GM18858 (cell line): ENCODE data around the gene C11orf87.

ENCODE experiments used
- ATAC-seq: cut with Tn5 transposase; IDR thresholded peaks from one replicate; pipeline ENCODE4 v1.9.1; 2021; ENCODE audit not compliant: unreplicated experiment

Gene C11orf87

DNA sequence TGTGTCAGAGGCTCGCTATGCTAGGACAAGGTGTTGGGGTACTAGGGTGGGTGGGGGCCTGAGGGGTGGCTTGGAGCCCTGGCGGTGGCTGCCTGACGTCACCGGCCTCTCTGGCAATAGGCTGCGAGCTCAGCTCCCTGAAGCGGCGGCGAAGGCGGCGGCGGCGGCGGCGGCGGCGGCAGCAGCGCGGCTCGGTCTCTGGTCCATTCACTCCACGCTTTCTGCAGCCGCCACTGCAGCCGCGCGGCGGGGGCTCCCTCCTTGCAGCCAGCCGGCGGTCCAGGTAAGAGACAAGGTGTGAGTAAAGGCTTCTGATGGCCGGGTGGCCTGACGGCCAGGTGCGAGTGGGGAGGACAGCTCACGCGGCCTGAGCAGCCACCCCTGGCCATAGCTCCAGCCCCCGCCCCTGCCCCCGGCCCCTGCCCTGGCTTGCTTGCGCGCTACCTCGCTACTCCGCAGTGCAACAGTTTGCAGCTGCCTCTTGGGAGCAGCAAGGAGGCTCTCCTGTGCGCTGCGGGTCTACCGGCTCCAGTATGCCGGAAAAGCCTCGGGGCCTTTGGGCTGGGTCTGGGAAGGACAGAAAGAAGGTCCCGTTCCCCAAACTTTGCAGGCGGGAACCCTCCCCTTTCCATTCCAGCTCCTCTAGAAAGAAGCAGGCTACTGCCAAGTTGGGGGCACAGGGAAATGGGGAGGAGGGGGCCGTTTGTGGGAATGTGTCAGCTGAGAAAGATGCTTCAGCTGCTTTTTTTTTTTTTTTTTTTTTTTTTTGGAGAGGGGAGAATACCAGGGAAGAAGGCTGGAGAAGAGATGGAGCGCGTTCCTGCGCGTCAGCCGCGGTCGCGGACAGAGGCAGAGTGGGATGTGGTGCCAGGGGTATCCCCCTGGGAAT is at the start of gene C11orf87:
Gene C11orf87, plus strand, starts transcription at position 210 of the 889 bp plus-strand sequence. CDS start 1,444 bp downstream, outside the sequence.
- no peak for ATAC-seq

- no peak for ATAC-seq
Measured at GRCh38 chr11:109374032-109374431, 48.0 kb upstream of the C11orf87 start.

DNA sequence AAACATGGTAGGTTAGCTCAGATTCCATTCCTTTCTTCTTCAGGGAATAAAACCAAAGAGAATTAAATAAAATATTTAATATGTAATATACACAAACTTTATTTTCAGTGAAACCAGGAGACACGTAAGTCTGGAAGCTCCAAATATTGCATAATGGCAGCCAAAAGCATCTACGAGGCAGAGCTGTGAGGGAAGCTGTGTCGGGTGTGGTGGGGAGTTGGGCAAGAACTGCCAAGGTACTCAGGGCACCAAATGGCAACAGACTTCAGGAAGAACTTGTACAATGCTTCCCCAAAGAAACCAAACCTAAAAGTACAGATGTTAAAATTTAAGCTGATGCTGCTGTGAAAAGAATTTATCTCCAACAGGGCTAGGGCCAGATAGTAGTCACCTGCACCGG is 47.5 kb upstream of the C11orf87 start:
- ATAC-seq = no peak

GRCh38 chr11:109377039-109377742 is 44.8 kb upstream of the C11orf87 start:
- ATAC-seq = no peak

DNA sequence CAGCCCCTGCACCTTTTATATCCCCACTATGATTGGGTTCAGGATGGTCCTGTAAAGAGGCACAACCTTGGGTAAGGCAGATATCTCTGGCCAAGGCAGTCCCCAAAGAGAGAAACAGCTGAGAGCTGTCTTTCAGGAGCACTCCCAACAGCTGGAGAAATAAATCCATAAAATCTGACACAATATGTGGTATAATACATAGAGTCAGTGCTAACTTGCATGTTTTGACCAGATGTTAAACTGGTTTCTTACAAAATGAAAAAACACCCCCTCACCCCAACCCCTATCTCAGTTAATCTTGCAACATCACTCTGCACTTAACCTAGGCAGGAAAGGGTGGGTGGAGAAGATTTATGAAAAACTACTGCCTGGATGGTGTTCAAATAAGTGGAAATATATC is 44.0 kb upstream of the C11orf87 start:
- ATAC-seq = no peak

- no peak for ATAC-seq
Measured at GRCh38 chr11:109383306-109383705, 38.7 kb upstream of the C11orf87 start.

GRCh38 chr11:109384873-109385272 is 37.1 kb upstream of the C11orf87 start:
- no peak for ATAC-seq

GRCh38 chr11:109388982-109389381 is 33.0 kb upstream of the C11orf87 start:
- ATAC-seq = no peak

GRCh38 chr11:109390752-109391151 is 31.2 kb upstream of the C11orf87 start:
- no peak for ATAC-seq

GRCh38 chr11:109401545-109401944 is 20.4 kb upstream of the C11orf87 start:
- no peak for ATAC-seq

DNA sequence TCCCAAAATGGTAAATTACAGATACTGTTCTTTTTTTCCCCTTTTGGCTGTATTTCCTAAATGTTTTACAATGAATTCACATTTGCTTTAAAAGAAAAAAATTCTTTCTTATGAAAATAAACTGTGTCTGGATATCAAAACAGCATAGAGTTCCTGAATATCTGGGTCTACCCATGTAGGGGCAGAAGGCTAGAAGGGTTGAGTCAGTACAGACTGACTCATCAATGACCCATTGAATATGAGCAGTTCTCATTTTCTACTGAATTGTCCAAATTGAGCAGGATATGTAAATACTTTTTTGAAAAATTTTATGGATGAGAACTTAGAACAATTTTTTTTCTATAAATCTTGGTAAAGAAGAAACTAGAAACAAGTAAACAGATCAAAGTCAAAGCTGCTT is 16.3 kb upstream of the C11orf87 start:
- ATAC-seq = no peak

DNA sequence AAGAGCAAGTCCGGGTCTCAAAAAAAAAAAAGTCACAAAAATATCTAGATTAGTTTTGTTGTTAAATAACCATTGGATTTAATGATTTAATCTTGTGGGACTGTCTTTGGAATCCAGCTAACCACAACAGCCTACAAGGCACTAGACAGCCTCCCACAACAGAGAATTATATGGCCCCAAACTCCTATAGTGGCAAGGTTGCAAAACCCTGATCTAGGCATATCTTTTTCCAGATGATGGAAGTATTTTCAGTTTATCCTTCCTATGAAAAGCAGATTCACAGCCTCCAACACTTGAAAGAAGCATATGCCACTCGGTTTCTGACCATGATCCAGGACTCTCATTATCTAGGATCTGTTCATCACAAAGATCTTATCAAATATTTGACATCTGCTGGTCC is 5.4 kb upstream of the C11orf87 start:
- ATAC-seq = no peak

DNA sequence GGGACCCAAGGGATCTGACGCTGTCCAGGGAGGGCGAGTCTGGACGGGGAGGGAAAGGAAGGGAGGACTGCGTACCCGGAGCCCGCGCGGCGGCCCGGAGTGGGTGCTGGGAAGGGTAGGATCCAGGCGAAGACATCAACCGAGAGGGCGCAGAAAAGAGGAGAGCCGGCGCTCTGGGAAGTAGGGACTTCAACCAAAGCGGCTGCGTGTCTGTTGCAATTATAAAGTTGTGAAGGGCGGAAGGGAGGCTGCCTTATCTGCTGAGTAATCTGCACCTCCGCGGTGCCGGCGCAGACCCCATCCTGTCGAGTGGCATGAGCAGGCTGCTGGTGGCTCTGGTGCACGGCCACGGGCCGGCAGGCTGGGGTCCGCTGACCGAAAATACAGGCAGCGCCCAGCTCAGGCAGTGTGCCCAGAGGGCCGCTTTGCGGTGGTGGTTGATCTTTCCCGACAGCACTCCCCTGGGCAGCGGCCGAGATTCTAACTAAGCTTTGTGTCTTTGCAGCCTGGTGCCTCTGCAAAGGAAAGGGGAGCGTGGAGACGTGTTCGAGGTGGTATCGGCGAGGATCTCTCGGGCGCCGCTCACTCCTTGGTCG is 978 bp downstream of the C11orf87 start:
- ATAC-seq = no peak

- no peak for ATAC-seq
Measured at GRCh38 chr11:109423466-109424190, 1.6 kb downstream of the C11orf87 start.

DNA sequence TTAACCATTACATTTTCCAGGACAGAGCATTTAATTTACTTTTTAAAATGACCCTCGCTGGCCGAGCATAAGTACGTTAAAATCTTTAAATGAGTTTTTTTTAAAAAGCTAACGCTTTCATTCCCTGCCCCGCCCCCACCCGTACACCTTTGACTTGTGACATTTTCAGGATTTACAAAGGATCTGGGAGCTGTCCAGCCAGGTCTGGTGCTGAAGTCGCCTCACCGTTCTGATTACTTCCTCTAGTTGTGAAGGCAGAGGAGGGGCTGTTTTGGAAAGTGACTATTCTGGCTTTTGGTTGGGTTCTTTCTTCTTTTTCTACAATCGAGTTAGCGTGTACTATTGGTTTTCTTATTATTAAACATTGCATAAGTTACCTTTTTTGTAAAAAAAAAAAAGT is 2.9 kb downstream of the C11orf87 start:
- ATAC-seq = no peak

GRCh38 chr11:109425554-109425953 is 3.6 kb downstream of the C11orf87 start:
- ATAC-seq = no peak

DNA sequence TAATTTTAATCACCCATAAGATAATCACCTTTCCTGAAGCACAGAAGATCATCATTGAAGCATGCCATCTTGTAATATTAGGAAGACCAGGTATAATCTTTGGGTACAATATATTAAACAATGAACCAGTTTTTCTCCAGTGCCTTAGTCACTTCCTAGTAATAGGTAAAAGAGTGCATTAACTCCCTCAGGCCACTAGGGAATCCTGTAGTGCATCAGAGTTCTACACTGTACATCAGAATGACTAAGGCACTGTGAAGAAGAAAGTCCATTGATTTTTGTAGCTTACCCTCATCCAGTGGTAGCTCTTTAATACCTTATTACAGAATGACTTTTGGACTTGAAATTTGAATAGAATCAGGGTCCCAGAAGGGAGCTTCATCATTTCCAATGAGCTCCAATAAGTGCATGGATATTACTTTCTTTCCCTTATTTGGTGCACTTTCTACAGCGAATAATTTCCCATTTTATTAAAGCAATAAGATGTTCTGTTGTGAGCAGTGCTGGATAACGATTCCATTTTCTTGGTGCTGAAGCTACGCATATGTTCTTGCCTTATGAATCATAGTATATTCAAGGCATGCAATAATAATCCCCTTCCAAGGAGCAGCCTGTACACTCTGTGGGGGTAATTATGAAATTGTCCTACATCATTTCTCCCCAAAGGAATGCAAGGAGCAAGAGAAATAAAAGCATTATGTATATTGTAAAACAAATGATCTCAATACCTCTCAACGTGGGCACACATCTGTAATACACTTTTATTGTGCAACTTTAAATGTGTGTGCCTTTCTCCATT is 4.7 kb downstream of the C11orf87 start:
- ATAC-seq = no peak

- no peak for ATAC-seq
Measured at GRCh38 chr11:109432105-109432504, 10.1 kb downstream of the C11orf87 start.

DNA sequence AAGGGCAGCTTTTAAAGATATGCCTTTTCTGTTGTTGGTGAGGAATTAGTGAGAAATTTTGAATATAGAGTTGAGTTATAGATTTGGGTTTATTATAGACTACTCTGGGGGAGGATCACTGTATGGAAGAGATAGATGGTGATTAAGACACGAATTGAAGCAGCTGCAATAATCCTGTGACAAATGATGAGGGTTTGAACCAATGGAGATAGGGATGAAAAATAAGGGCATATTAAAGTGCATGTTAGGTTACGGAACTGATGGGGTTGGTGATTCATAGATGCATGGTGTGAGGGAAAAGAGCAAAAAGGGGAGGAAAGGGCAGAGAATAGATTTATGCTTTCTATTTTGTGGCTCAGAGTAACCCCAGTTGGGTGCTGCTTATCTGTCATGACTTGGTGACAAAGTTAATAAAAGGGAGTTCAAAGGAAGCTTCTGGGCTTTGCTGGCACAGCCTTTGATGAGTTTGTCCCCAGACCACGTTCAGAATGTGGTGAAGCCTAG is 11.8 kb downstream of the C11orf87 start:
- ATAC-seq = no peak

- no peak for ATAC-seq
Measured at GRCh38 chr11:109435121-109435742, 13.2 kb downstream of the C11orf87 start.
